Activated CD8-positive, alpha-beta memory T cell treated with anti-CD3 and anti-CD28 coated beads for 4 hours (primary cell): ENCODE data around the gene DUOXA1.
"Not testable (repeated sequence)": the region's sequence is repeated elsewhere in the genome, so short reads cannot be mapped to it uniquely, and the experiment has no call there.

Experiments used
- DNase-seq, 2 donors: peaks; one replicate each; pipeline ENCODE4 v3.0.0-alpha.2; 2020; ENCODE audit warnings: low read depth in 2 of 2

Gene DUOXA1

DNA sequence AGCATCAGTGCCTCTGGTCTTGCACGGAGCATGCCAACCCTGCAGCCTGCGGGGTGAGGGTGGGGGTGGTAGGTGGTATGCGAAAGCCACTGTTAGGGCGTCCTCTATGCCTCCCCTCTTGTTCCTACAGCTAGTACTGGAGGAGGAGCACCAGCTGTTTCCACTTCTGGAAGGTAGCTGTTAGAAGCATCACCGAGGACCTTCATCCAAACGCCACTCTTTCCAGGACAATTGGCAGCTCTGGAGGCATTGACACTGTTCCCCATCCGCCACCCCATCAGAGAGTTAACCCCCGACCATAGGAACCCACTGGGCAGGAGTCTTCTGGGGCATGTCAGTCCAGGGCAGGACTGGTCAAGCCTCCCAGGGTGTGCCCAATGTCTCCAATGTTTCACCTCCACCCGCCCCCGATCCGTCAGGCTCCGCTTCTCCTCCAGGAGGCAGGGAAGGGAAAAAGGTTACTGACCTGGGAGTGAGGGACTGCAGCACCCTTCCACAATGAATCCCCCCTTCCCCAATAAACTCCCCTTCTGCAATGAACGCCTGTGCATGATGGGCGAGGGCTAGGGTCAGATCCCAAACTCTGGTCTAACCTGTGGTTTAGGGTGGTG, 16.2 kb downstream of the DUOXA1 start:
- DNase-seq: no peak

DNA sequence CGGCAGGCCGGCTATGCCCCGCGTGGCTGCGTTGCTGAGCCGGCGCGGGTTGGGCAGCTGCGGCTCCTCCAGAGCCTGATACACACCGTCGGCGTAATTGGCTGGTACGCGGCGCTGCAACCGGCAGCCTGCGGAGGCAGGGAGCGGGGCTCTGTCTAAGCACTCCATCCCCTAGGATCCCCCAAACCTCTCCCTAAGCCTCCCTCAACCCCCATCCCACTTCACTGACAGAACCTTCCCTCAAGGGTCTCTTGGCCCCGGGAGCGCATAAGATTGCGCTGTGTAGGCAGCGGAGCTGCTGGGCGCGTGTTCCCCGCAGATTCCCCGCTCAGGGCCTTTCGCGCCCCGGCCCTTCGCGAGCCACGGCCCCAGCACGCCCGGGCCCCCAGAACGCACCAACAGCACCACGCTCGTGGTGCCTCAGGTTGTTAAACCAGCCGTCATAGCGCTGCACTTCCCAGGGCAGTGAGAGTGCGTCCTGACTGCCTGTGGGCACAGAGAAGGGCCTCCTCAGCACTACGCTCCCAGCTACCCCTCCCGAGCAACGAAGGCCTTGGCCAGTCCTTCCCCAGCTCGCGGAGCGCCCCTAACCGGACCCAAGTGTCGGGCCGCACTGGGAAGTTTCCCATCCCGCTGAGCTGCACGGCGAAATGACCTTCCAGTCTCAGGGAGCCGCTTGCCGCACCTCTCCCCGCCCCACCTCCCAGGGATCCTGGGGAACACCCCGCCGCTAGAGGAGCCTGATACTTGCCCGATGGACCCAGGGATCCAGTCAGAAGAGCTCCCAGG, 16.9 kb downstream of the DUOXA1 start:
- no peak for DNase-seq

DNA sequence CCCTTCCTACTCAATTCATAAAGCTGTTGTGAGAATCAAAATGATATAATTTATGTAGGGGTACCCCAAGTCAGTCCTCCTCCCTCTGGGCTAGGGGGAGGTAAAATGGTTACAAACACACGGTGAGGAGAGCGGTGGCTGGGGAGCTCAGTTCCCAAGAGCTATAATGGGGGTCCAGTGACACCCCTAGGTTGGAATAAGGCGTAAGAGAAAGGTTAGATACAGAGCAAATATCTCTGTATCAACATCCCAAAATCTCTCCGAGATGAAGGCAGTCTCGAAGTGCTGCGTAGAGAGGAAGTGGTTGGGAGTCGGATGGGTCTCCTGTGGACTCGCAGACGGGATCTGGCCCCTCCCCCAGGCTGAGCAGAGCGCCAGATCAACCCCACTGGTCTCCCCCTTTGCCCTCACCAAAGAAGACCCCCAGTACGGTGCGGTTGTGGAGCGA, 17.5 kb downstream of the DUOXA1 start:
- DNase-seq: no peak

DNA sequence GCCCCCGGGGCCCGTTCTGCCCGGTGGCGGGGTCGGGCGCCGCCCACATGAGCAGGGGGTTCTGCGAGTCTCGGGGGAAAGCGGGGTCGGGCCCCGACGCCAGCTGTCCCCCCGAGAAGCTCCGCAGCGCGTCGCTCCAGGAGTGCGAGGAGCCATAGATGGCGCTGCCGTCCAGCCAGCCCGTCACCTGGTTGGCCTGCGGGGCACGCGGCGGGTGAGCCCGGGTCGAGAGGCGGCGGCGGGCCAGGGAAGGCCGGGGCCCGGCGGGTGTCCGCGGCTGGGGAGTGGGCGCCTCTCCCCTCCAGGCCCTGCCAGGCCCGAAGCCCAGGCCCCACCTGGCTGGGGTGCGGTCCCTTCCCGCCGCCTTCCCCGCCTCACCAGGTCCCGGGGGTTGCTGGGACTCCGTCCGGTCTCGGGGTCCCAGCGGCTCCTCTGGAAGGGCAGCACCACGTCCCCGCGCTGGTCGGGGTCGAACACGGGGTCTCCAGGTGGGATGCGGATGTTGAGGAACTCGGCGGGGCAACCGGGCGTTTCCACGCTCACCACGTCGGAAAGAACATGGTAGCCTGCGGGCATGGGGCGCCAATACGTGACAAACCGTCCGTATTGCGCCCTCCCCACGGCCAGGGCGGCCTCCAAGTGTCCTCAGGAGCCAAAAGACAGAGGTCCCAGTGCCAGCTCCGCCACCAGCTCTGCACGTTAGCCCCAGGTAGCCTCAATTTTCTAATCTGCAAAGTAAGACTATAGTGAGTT, 18.1 kb downstream of the DUOXA1 start:
- DNase-seq: no peak

DNA sequence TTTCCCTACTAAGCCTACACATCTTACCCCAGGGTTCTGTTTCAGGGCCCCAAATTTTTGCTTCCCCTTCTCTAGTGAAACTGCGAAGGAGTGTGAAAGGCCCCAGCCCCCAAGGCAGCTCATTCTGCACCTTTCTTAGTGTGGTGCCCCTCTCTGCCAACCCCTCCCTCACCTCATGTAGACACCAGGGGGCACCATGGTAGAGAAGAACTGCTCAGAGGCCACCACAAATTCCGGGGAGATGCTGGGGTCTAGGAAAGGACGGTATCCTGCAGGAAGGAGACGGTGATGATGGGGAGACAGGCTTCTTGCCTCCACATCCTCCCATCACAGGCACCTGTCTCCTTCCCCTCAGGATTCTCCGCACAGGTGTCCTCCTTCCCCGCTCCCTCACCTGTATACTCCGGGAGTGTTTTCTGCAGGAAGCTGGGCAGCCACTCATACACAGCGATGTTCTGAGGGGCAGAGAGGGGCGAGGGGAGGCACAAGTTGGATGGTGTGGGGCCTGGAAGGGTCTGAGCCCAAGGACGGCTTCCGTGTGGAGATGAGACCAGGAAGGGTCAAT, 19.3 kb downstream of the DUOXA1 start:
- no peak for DNase-seq

GRCh38 chr15:45107941-45108630, 21.6 kb downstream of the DUOXA1 start:
- no peak for DNase-seq

GRCh38 chr15:45106002-45106790, 23.5 kb downstream of the DUOXA1 start:
- no peak for DNase-seq

DNA sequence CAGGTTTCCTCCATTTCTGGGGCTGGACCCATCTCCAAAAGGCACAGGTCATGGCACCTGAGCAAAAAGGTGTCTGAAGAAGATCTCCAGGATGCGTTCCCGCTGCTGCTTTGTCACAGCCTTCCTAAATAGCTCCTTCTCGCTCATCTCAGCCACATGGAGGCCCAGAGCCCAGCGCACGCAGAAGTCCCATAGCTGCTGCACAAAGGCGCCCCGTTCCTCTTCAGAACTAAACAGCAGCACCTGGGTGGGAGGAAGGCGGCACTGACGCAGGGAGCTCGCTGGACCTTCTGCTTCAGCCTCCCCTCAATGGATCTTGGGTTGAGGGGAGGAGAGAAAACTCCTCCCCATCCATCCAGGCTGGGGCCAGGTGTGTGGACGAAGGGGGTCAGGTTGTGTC, 24.1 kb downstream of the DUOXA1 start:
- DNase-seq: no peak

- DNase-seq: not testable (repeated sequence)
These were observed 25.5 kb downstream of the DUOXA1 start for GRCh38 chr15:45104170-45104569.

DNA sequence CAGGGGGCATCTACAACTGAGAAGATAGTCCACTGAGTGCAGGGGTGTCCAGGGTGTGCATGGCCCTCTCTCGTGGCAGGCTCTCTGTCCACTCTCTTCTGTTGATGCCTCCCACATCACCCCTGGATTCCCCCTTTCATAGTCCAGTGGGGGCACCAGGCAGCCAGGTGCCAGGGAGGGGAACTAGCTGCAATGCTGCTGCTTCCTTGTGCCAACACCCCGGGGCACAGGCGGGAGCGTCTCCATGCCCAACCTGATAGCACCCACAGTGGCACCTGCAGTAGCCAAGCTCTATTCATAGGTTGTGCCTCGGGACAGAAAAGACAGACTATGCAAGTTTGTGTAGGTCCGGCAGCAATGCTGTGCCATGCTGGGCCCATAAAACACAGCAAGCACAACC, 27.5 kb downstream of the DUOXA1 start:
- no peak for DNase-seq

GRCh38 chr15:45101749-45102148, 27.9 kb downstream of the DUOXA1 start:
- DNase-seq: no peak

DNA sequence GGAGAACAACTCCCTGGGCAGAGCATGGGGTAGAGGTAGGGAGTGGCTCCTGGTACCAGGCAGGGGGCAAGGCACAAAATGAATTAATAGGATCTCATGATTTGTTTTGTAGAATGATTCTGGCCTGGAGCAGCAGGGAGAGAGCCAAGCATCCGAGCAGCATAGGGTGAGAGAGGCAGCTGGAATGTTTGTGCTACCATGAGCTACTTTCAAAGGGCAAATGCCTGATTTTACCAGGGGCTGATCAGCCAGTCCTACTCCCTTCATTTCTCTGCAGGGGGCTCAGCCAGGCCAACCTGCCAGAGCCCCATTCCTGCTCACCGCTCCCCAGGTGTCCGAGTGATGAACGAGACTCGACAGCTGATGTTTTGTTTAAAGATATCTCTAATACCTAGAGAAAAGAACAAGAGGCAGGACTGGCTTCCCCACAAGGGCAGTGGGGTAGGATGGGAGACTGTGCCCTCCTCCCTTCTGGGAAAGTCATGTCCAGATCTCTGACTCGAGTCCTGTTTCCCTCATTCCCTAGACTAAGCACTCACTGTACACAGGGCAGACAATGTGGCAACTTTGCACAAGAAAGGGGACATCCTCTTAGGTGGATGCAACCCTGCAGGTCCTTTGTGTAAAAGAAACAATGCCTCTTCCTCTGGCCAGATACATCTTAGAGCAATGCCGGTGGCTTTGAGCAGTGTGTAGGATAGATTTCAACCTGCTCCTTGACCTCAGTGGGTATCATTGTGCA, 28.6 kb downstream of the DUOXA1 start:
- no peak for DNase-seq

- DNase-seq: no peak
These were observed 30.0 kb downstream of the DUOXA1 start for GRCh38 chr15:45099549-45100165.

DNA sequence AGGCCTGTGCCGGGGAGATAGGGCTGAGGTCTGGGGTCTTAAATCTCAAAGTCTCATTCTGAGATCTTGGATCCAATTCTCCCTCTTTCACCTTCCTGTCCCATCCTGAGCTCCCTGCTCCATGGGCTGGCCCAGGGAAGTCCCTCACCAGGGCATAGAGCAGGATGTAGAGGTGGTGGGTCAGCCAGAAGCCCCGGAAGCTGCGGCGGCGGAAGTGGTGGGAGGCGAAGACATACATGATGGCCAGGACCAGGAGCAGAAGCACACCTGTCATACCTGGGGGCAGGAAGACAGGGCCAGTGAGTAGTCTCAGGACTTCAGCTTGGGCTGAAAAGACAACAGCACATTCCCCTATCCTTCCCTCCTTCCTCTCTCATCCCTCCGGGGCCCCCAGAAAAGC, 32.2 kb downstream of the DUOXA1 start:
- DNase-seq: no peak

GRCh38 chr15:45095661-45096060, 34.0 kb downstream of the DUOXA1 start:
- DNase-seq: no peak

GRCh38 chr15:45094358-45094730, 35.3 kb downstream of the DUOXA1 start:
- DNase-seq: no peak

DNA sequence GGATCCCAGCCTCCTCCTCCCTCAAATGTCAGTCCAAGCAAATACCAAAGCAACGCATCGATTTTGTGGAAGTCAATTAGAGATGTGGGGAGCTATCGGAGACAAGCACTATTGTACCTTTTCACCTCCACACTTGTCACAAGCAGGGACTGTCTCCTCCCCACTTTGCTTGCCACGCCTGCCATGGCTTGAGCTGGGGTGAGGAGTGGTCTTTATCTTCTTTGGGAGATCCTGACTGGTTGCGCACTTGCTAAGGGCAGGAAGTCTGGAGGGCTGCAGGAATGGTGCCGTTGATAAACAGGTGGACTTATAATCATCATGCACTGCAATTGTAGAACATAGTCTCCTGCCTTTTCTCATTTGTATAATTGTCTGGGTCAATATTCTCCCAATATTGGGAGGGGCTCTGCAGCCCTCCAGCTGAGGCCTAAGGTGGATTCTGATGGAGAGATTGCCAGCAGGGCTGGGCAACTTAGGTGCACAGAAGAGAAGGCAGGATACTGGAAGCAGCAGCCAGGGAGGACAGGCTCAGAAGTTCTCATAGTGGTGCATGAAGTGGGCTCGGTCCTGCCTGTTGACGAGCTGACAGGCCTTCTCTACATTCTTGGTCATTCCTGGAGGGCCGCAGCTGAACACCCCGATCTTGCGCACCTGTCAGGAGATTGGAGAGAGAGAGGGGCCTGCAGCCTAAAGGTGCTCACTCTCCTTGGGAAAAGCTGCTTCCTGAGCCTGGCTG, 35.9 kb downstream of the DUOXA1 start:
- no peak for DNase-seq

- no peak for DNase-seq
These were observed 36.7 kb downstream of the DUOXA1 start for GRCh38 chr15:45093013-45093412.

DNA sequence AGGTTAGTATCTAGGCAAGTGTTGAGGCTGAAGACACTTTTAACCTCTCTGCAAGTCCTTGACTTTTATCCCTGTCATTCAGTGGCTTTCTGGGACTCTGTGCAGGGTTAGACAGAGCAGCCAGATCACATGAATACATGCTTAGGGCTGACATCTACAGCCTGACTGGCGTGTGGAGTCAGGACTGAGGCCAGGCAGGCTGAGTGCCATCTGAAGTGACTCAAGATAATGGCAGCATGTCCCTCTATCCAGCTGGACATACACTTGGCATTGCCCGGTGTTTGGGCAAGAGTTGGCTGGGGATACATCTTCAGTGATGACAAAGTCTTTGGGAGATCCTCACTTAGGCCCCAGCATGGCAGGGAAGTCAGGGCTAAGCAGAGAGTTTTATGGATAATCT, 38.1 kb downstream of the DUOXA1 start:
- no peak for DNase-seq
